C4-2B (cell line): Measurements from ENCODE around the gene COL4A4.

Experiments used
- H3K27ac ChIP-seq: fragments of 450-650 bp; 2 replicates; pipeline ENCODE4 v1.5.1; 2017
- ZFX ChIP-seq: fragments of 450-650 bp; IDR thresholded peaks from 2 replicates; pipeline ENCODE4 v1.6.1; 2017
- TF ChIP-seq, protein P1 (sequence below): fragments of 450-650 bp; conservative IDR thresholded peaks from 2 replicates; pipeline ENCODE4 v1.5.1; 2017; ENCODE audit warnings: mild to moderate bottlenecking

Gene COL4A4

GRCh38 chr2:227150222-227150936 is 13.6 kb downstream of the COL4A4 start:
- H3K27ac ChIP-seq = no peak overlapping the region
- TF ChIP-seq, protein P1, sequence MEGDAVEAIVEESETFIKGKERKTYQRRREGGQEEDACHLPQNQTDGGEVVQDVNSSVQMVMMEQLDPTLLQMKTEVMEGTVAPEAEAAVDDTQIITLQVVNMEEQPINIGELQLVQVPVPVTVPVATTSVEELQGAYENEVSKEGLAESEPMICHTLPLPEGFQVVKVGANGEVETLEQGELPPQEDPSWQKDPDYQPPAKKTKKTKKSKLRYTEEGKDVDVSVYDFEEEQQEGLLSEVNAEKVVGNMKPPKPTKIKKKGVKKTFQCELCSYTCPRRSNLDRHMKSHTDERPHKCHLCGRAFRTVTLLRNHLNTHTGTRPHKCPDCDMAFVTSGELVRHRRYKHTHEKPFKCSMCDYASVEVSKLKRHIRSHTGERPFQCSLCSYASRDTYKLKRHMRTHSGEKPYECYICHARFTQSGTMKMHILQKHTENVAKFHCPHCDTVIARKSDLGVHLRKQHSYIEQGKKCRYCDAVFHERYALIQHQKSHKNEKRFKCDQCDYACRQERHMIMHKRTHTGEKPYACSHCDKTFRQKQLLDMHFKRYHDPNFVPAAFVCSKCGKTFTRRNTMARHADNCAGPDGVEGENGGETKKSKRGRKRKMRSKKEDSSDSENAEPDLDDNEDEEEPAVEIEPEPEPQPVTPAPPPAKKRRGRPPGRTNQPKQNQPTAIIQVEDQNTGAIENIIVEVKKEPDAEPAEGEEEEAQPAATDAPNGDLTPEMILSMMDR = no peak
- no peak for TF ChIP-seq ZFX

GRCh38 chr2:227148106-227148505 is 15.9 kb downstream of the COL4A4 start:
- TF ChIP-seq, protein P1 = no peak
- no peak for TF ChIP-seq ZFX
- H3K27ac ChIP-seq = no peak overlapping the region

DNA sequence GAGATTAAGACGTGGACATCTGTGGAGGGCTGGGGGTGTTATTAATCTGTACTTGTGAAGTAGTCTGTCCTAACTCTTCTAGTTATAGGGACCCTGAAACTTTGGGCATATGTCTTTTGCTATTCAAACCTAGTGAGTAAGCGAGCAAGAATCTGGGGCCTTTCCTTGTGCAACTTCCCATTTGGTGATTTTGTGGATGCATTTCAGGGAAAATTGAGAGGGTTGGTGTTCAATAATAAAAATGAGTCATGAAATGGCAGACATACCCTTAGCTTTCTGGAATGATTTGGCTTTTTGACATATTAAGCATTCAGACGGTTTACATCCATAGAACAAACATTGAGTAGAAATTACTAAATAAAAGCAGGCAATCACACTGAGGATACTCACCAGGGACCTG is 17.0 kb downstream of the COL4A4 start:
- no peak overlapping the region for H3K27ac ChIP-seq
- no peak for TF ChIP-seq ZFX
- TF ChIP-seq, protein P1 = no peak

- TF ChIP-seq ZFX = no peak
- TF ChIP-seq, protein P1 = no peak
- no peak overlapping the region for H3K27ac ChIP-seq
Measured at GRCh38 chr2:227146456-227146855, 17.5 kb downstream of the COL4A4 start.

DNA sequence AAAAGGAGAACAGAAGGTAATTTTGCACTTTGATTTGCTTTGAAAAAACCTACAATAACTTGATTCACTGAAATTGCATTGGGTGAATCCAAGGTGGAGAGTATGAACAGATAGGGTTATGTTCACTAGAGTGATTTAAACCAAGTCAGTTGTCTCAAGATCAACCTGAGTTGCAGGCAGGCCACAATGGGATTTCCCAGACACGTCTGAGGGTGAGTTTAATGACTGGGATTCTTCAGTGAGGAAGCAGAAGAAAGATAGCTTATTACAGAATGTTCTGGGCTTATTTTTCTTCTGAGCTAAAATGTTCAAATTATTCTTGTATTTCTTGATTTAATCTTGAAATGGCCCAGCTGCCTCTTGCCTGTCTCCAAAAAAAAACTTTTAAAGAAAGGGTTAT is 20.1 kb downstream of the COL4A4 start:
- TF ChIP-seq, protein P1 = no peak
- TF ChIP-seq ZFX = no peak

GRCh38 chr2:227141301-227141700 is 22.7 kb downstream of the COL4A4 start:
- TF ChIP-seq, protein P1 = no peak
- no peak for TF ChIP-seq ZFX

More for the DNA sequence above, 20.1 kb downstream of the COL4A4 start:
- no peak overlapping the region for H3K27ac ChIP-seq

GRCh38 chr2:227134591-227134990 is 29.4 kb downstream of the COL4A4 start:
- TF ChIP-seq ZFX = no peak
- TF ChIP-seq, protein P1 = no peak

More at GRCh38 chr2:227141301-227141700, 22.7 kb downstream of the COL4A4 start:
- no peak overlapping the region for H3K27ac ChIP-seq

More at GRCh38 chr2:227134591-227134990, 29.4 kb downstream of the COL4A4 start:
- no peak overlapping the region for H3K27ac ChIP-seq
